T-helper 1 cell treated with Interleukin-12 subunit alpha and Interleukin-12 subunit beta and Interleukin-4 antibody, amounts not matched to agents 30 μg/mL and 1 μg/mL, for 36 hours (primary cell): ENCODE results near the gene COP1.
A peak's percentile ranks its signal among the peaks of the same experiment; 100 is the strongest.

ENCODE experiments used
- H3K27ac Mint-ChIP-seq: one replicate; pipeline ENCODE4 v1.8.0; 2021; ENCODE audit warnings: mild to moderate bottlenecking, mixed read lengths
- H3K27me3 Mint-ChIP-seq: one replicate; pipeline ENCODE4 v1.8.0; 2021; ENCODE audit warnings: low read depth, mixed read lengths
- H3K36me3 Mint-ChIP-seq: one replicate; pipeline ENCODE4 v1.8.0; 2021; ENCODE audit warnings: low read depth, mixed read lengths
- H3K4me1 Mint-ChIP-seq: one replicate; pipeline ENCODE4 v1.8.0; 2021; ENCODE audit warnings: low read depth, mixed read lengths
- H3K4me3 Mint-ChIP-seq: one replicate; pipeline ENCODE4 v1.8.0; 2021; ENCODE audit warnings: mild to moderate bottlenecking, moderate library complexity, mixed read lengths
- H3K9me3 Mint-ChIP-seq: one replicate; pipeline ENCODE4 v1.8.0; 2021; ENCODE audit warnings: mixed read lengths

The COP1 gene

GRCh38 chr1:176178316-176178715 lies 28.8 kb downstream of the COP1 start:
- Mint-ChIP-seq H3K36me3 (peaks cover 23% of the 10 kb centered on the region), H3K4me3 (peak overlapping the region; percentile 51), H3K4me1 (peaks cover 24% of the 10 kb centered on the region), H3K9me3 (no peaks in the 10 kb centered on the region), H3K27ac (no peak overlapping the region), H3K27me3 (no peaks in the 10 kb centered on the region)

GRCh38 chr1:176177764-176178163 lies 29.3 kb downstream of the COP1 start:
- H3K9me3 Mint-ChIP-seq, result no peaks in the 10 kb centered on the region
- H3K4me3 Mint-ChIP-seq, result peak overlapping the region; percentile 32
- peaks cover 24% of the 10 kb centered on the region for H3K4me1 Mint-ChIP-seq
- H3K27ac Mint-ChIP-seq, result peak overlapping the region; percentile 49
- H3K27me3 Mint-ChIP-seq, result no peaks in the 10 kb centered on the region
- H3K36me3 Mint-ChIP-seq, result peaks cover 24% of the 10 kb centered on the region

GRCh38 chr1:176174108-176174507 lies 33.0 kb downstream of the COP1 start:
- Mint-ChIP-seq H3K27me3 (no peaks in the 10 kb centered on the region), H3K27ac (no peak overlapping the region), H3K9me3 (peaks cover 4% of the 10 kb centered on the region), H3K36me3 (peaks cover 38% of the 10 kb centered on the region), H3K4me3 (no peak overlapping the region), H3K4me1 (peaks cover 27% of the 10 kb centered on the region)

GRCh38 chr1:176172215-176172614 lies 34.9 kb downstream of the COP1 start:
- H3K9me3 Mint-ChIP-seq, result peaks cover 4% of the 10 kb centered on the region
- peaks cover 15% of the 10 kb centered on the region for H3K4me1 Mint-ChIP-seq
- no peak overlapping the region for H3K4me3 Mint-ChIP-seq
- H3K27me3 Mint-ChIP-seq, result no peaks in the 10 kb centered on the region
- no peak overlapping the region for H3K27ac Mint-ChIP-seq
- peaks cover 38% of the 10 kb centered on the region for H3K36me3 Mint-ChIP-seq

GRCh38 chr1:176167210-176167609 lies 39.9 kb downstream of the COP1 start:
- Mint-ChIP-seq H3K9me3 (peaks cover 4% of the 10 kb centered on the region), H3K36me3 (peaks cover 45% of the 10 kb centered on the region), H3K4me1 (peaks cover 14% of the 10 kb centered on the region), H3K27ac (no peak overlapping the region), H3K4me3 (no peak overlapping the region), H3K27me3 (no peaks in the 10 kb centered on the region)

GRCh38 chr1:176165573-176165972 lies 41.5 kb downstream of the COP1 start:
- peaks cover 4% of the 10 kb centered on the region for H3K9me3 Mint-ChIP-seq
- peaks cover 16% of the 10 kb centered on the region for H3K4me1 Mint-ChIP-seq
- H3K36me3 Mint-ChIP-seq, result peaks cover 45% of the 10 kb centered on the region
- H3K27ac Mint-ChIP-seq, result no peak overlapping the region
- no peaks in the 10 kb centered on the region for H3K27me3 Mint-ChIP-seq
- H3K4me3 Mint-ChIP-seq, result no peak overlapping the region

- Mint-ChIP-seq H3K27me3 (no peaks in the 10 kb centered on the region), H3K9me3 (peaks cover under 1% of the 10 kb centered on the region), H3K4me1 (peaks cover 22% of the 10 kb centered on the region), H3K27ac (no peak overlapping the region), H3K36me3 (peaks cover 46% of the 10 kb centered on the region), H3K4me3 (no peak overlapping the region)
Observed at GRCh38 chr1:176164014-176164678, 42.9 kb downstream of the COP1 start.

GRCh38 chr1:176159993-176160392 lies 47.1 kb downstream of the COP1 start:
- H3K9me3 Mint-ChIP-seq, result peaks cover 27% of the 10 kb centered on the region
- H3K4me3 Mint-ChIP-seq, result no peak overlapping the region
- peak overlapping the region; percentile 36 for H3K27ac Mint-ChIP-seq
- no peaks in the 10 kb centered on the region for H3K27me3 Mint-ChIP-seq
- peaks cover 25% of the 10 kb centered on the region for H3K4me1 Mint-ChIP-seq
- H3K36me3 Mint-ChIP-seq, result peaks cover 60% of the 10 kb centered on the region

GRCh38 chr1:176157995-176158394 lies 49.1 kb downstream of the COP1 start:
- Mint-ChIP-seq H3K36me3 (peaks cover 64% of the 10 kb centered on the region), H3K4me3 (no peak overlapping the region), H3K9me3 (peaks cover 27% of the 10 kb centered on the region), H3K4me1 (peaks cover 16% of the 10 kb centered on the region), H3K27me3 (no peaks in the 10 kb centered on the region), H3K27ac (no peak overlapping the region)

- no peak overlapping the region for H3K4me3 Mint-ChIP-seq
- no peaks in the 10 kb centered on the region for H3K27me3 Mint-ChIP-seq
- H3K9me3 Mint-ChIP-seq, result peaks cover 9% of the 10 kb centered on the region
- H3K36me3 Mint-ChIP-seq, result peaks cover 48% of the 10 kb centered on the region
- H3K4me1 Mint-ChIP-seq, result peaks cover 2% of the 10 kb centered on the region
- no peak overlapping the region for H3K27ac Mint-ChIP-seq
Observed at GRCh38 chr1:176149939-176150807, 56.9 kb downstream of the COP1 start.

GRCh38 chr1:176144526-176144925 lies 62.6 kb downstream of the COP1 start:
- no peak overlapping the region for H3K27ac Mint-ChIP-seq
- H3K36me3 Mint-ChIP-seq, result peaks cover 59% of the 10 kb centered on the region
- H3K4me3 Mint-ChIP-seq, result no peak overlapping the region
- peaks cover 28% of the 10 kb centered on the region for H3K9me3 Mint-ChIP-seq
- H3K27me3 Mint-ChIP-seq, result no peaks in the 10 kb centered on the region
- peaks cover 11% of the 10 kb centered on the region for H3K4me1 Mint-ChIP-seq

- no peak overlapping the region for H3K4me3 Mint-ChIP-seq
- H3K27me3 Mint-ChIP-seq, result no peaks in the 10 kb centered on the region
- H3K4me1 Mint-ChIP-seq, result peaks cover 18% of the 10 kb centered on the region
- H3K27ac Mint-ChIP-seq, result no peak overlapping the region
- H3K36me3 Mint-ChIP-seq, result peaks cover 61% of the 10 kb centered on the region
- H3K9me3 Mint-ChIP-seq, result peaks cover 28% of the 10 kb centered on the region
Observed at GRCh38 chr1:176142973-176143372, 64.1 kb downstream of the COP1 start.

GRCh38 chr1:176141449-176141848 lies 65.6 kb downstream of the COP1 start:
- peaks cover 48% of the 10 kb centered on the region for H3K36me3 Mint-ChIP-seq
- peaks cover 19% of the 10 kb centered on the region for H3K4me1 Mint-ChIP-seq
- H3K4me3 Mint-ChIP-seq, result no peak overlapping the region
- no peaks in the 10 kb centered on the region for H3K27me3 Mint-ChIP-seq
- H3K27ac Mint-ChIP-seq, result no peak overlapping the region
- H3K9me3 Mint-ChIP-seq, result peaks cover 24% of the 10 kb centered on the region

- peaks cover 22% of the 10 kb centered on the region for H3K36me3 Mint-ChIP-seq
- no peak overlapping the region for H3K27ac Mint-ChIP-seq
- no peak overlapping the region for H3K4me3 Mint-ChIP-seq
- peaks cover 8% of the 10 kb centered on the region for H3K4me1 Mint-ChIP-seq
- H3K9me3 Mint-ChIP-seq, result no peaks in the 10 kb centered on the region
- no peaks in the 10 kb centered on the region for H3K27me3 Mint-ChIP-seq
Observed at GRCh38 chr1:176136891-176137290, 70.2 kb downstream of the COP1 start.

GRCh38 chr1:176134666-176135065 lies 72.4 kb downstream of the COP1 start:
- no peaks in the 10 kb centered on the region for H3K9me3 Mint-ChIP-seq
- no peak overlapping the region for H3K4me3 Mint-ChIP-seq
- H3K27ac Mint-ChIP-seq, result no peak overlapping the region
- peaks cover 8% of the 10 kb centered on the region for H3K4me1 Mint-ChIP-seq
- H3K27me3 Mint-ChIP-seq, result no peaks in the 10 kb centered on the region
- peaks cover 14% of the 10 kb centered on the region for H3K36me3 Mint-ChIP-seq
